A549 (cell line): ENCODE results near the gene RFLNA.

Experiments used
- CTCF ChIP-seq: fragments of >200 bp; sonication (Bioruptor Twin); formaldehyde crosslinking; IDR thresholded peaks from 3 replicates; pipeline ENCODE4 v1.5.1; 2016
- ESRRA ChIP-seq: fragments of 150-350 bp; IDR thresholded peaks from 2 replicates; pipeline ENCODE4 v1.6.1; 2014; ENCODE audit warnings: mild to moderate bottlenecking, low read length, borderline replicate concordance
- RCOR1 ChIP-seq: fragments of 150-350 bp; IDR thresholded peaks from 2 replicates; pipeline ENCODE4 v1.6.1; 2014; ENCODE audit warnings: antibody characterized with exemption, low read length, low read depth
- REST ChIP-seq: fragments of 200-600 bp; sonication (generic); IDR thresholded peaks from 2 replicates; pipeline ENCODE4 v1.6.1; 2016; ENCODE audit warnings: antibody characterized with exemption, mild to moderate bottlenecking, moderate library complexity

- TF ChIP-seq ESRRA, result no peak
- TF ChIP-seq REST, result no peak
- TF ChIP-seq CTCF, result no peak
- no peak for TF ChIP-seq RCOR1
Measured at GRCh38 chr12:124323771-124324530, 29.1 kb downstream of the RFLNA start.
